Measurements from ENCODE around the gene KLF18.
"Not testable (repeated sequence)": the region's sequence is repeated elsewhere in the genome, so short reads cannot be mapped to it uniquely, and the experiment has no call there.

KLF18 gene

DNA sequence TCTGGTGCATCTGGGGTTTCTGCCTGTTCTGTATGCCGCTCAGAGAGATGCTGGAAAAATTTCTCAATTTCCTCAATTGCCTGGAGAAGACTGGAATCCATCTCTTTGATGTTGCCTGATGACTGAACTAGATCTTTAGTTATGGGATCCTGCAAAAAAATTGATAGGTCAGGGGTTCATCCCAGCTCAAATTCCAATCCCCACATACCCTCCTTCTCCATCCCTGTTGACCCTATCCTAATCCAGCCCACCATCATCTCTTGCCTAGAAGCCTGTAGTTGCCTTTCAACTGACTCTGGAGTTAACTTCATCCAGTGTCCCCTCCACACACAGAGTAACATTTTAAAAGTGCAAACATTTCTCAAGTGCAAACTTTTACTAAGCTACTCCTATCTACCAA, at the start of gene KLF18:
Gene KLF18, minus strand, starts transcription at position 101 of the 400 bp plus-strand sequence. Its CDS starts 0 bp downstream, at position 101.
- DNase-seq = no peak

DNA sequence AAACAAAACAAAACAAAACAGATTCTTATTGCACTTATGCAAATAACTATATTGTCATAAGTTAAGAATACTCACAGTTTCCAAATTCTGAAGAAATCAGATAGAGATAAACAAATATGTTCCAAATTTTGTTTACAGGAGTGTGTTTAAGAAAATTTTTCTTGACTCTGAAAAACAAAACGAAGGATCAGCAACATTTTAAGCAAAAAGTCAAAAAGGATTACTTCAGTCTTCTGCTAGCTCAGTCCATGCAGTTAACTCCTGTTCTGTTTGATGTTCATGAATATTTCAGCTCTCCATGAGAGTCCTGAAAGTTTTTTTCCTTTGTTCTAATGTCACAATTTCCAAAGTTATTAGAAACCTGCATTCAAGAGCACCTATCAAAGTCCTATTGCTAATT, 33.2 kb upstream of the KLF18 start:
- DNase-seq = no peak

DNA sequence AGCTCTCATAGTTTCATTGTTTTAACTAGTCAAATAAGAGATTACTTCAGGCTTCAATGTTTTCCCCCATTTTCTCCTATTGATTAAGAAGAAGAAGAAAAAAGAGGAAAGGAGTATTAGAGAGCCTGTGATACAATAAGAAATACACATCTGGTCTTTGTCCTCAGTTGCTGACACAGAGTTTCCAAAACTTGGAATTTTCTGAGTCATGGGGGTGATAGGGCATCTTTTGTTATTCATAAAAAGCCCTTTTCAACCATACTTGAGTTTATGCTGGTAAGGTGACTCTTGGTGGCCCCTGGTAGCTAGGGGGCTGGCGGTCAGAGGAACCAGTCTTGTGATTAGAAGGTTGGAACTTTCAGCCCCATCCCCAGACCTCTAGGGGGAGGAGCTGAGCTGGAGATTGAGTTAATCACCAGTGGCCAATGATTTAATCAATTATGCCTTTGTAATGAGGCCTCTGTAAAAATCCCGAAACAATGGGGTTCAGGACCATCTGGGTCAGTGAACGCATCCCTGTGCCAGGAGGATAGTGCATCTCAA, 28.9 kb upstream of the KLF18 start:
- DNase-seq = no peak

DNA sequence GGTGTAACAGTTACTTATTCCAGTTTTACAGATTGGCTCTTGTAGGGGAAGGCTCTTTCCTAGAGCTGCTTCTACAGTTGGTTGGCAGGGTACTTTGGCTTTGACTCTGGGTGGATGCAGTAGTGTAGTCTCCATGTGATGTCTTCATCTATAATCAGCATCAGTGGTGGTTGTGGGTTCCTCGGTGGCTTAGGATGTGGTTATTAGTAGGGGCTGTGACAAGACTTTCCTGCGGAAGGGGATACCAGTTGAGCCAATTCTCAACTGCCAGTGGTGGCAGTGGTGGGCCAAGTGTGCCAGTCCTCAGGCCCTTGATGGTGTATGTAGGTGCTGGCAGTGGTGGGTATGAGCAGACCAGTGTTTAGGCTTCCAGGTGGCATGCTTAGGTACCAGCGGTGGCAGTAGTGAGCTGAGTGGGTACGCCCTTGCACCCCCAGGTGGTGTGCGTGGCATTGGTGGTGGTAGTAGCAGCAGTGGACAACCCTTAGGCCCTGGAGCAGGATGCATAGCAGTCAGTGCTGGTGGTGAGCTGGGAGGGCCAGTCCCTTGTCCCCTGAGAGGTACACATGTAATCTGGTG, 27.2 kb upstream of the KLF18 start:
- DNase-seq = no peak

DNA sequence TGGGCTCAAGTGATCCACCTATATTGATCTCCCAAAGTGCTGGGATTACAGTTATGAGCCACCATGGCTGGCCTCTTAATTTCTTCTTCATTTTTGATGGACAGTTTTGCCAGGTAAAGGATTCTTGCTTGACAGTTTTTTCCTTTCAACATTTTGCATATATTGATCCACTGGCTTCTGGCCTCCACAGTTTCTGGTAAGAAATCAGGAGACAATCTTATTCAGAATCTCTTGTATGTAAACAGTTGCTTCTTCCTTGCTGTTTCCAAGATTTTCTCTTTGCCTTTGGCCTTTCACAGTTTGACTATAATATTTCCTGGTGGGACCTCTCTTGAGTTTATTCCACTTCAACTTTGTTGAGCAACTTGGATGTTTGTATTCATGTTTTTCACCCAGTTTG, 20.1 kb upstream of the KLF18 start:
- no peak for DNase-seq

DNA sequence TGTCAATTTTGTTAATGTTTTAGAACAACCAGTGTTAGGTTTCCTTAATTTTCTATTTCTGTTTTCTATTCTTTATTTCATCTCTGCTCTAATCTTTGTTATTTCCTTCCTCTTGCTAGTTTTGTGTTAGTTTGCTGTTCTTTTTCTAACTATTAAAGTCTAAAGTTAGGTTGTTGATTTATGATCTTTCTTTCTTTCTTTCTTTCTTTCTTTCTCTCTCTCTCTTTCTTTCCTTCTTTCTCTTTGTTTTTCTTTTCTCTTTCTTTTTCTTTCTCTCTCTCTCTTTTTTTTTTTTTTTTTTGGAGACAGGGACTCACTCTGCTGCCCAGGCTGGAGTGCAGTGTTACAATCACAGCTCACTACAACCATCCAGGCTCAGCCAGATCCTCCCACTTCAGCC, 17.4 kb upstream of the KLF18 start:
- no peak for DNase-seq

DNA sequence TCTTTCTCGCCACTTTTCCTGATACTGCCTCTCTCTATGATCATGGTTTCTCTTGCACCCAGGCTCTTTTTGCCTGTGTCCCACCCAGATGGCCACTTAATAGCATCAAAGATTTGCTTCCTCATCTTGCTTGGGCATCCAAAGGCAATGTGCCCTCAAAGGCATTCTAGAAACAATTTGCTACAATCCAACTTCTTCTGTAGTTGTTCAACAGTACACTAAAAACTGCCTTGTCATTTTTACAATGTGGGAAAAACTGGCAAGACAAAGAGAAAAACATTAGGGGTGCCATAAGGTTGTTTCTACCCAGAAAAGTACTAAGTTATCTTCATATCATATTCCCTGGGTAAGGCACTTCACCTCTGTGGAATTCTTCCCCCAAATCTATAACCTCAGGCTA, 16.5 kb upstream of the KLF18 start:
- DNase-seq = no peak

DNA sequence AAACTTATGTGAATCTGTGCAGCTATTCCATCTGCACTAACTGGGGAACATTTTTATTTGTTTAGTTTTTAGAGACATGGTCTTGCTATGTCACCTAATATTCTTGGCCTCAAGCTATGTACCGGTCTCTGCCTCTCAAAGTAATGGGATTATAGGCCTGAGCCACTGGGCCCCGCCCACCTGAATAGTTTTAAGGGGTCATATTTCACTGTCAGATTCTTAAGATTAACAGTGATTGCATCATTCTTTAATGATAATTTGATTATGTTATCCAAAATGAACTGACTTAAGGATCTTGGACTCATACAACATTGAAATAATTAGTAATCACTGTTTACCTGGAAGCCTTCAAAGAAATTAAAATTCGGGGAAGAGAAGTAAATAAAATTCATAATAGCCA, 12.6 kb upstream of the KLF18 start:
- DNase-seq = peak; percentile 97

DNA sequence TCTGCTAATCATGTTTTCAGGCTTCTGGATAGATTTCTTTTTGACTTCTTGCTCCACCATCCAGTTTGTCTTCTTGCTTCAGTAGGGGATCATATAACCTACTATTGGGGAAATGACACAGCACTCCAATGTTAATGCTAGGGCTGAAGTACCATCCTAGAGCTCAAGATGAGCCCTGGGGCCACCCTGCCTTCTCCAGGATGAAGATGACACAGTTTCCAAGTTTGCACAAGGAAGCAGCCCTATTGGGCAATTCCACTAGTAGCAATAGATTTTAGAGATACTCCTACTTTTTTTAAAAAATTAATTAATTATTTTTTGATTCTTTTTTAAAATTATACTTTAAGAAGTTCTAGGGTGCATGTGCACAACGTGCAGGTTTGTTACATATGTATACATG, 11.3 kb upstream of the KLF18 start:
- DNase-seq = no peak

DNA sequence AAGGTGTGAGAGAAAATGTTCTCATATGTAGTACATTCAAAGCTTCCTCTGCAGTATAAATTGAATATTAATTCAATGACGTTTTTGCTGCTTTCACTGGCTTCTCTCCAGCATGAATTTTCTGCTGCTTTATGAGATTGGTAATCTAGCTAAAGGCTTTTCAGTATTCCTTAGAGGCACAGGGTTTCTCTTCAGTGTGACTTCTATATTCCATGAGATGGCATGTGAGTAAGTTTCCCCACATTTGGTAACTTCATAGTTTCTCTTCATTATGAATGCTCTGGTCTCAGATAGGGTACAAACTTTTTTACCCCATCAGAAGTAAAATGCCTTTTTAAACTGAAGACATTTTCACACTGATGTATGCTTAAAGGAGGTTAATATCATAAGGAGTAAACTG, 10.4 kb upstream of the KLF18 start:
- no peak for DNase-seq

DNA sequence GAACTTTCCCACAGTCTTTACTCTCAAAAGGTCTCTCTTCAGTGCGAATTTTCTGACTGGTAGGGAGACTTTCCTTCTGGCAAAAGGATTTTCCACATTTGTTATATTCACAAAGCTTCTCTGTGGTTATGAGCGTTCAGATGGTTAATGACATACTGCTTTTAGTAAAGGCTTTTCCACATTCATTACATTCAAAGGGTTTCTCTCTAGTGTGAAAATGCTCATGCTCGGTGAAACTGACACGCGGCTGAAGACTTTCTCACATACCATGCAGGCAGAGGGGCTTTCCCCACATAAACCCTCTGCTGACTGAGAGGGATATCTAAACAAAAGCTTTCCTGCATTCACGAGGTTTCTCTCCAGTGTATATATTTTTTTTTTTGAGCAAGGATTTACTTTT, 9.9 kb upstream of the KLF18 start:
- DNase-seq = no peak

DNA sequence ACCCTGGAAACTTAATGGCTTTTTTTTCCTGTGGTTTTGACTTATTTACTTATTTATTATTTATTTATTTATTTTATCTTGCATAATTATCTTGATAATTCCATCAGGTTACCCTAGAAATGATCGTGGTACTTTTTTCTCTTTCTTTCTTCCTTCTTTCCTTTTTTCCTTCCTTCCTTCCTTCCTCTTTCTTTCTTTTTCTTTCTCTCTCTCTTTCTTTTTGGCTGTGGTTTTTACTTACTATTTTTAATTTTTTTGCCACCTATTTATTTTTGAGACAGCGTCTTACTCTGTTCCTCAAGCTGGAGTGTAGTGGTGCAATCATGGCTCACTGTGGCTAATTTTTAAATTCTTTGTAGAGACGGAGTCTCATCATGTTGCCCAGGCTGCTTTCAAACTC, 6.2 kb upstream of the KLF18 start:
- no peak for DNase-seq

DNA sequence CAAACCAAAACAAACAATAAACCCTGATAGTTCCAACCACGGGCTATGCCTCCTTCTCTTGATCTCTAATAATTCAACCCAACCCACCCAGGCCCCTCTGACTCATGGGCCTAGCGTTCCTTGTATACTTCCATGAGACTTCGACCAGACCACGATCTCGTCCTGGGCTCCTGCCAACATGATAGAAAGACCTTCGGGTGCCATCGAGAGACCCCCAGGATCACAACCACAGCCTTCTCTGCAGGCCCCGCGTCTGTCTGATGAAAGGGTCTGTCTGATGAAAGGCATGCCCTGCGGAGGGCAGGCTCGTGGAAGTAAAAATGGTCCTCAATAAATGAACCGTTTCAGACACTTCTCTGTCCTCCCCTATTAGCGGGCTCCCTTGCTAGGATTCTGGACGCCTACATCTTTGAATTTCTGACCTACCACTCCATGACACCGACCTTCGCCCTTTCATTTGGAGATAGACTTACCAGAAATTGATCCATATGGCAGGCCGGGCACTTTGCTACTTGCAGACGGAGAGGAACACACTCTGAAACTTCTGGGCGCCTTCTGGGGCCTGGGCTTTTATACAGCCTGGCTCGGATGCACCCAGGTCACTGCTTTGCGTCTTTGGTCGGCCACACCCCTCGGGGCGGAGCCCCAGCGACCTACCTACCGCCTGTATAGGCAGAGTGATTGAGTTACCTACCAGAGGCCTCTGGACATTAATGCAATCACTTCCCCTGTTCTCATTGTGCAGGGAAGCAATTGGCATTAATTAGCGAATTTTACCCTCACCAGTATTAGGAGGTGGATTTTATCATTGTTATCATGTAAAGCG, 5.3 kb upstream of the KLF18 start:
- no peak for DNase-seq

DNA sequence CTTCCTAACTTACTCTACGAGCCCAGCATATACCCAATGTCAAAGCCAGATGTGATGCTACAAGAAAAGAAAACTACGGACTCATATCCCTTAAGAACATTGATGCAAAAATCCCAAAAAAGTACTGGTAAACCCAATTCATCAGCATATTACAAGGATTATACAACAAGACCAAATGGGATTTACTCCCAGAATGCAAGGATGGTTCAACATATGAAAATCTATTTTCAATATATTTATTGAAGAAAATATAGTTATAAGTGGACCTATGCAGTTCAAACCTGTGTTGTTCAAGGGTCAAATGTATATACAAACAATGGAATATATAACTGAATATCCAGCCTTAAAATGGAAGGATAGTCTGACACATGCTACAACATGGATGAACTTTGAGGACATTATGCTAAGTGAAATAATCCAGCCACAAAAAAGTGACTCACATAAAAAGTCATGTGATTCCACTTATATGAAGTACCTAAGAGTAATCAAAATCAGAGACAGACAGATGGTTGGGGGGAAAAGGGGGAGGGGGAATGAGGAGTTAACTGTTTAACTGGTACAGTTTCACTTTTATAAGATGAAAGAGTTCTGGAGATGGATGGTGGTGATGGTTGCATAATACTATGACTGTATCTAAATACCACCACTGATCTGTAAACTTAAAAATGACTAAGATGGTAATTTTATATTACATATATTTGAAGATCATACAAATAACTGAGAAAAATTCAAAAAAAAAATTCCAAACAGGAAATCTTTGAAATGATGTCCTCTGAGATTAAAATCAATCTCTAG, 3.7 kb upstream of the KLF18 start:
- DNase-seq = no peak

DNA sequence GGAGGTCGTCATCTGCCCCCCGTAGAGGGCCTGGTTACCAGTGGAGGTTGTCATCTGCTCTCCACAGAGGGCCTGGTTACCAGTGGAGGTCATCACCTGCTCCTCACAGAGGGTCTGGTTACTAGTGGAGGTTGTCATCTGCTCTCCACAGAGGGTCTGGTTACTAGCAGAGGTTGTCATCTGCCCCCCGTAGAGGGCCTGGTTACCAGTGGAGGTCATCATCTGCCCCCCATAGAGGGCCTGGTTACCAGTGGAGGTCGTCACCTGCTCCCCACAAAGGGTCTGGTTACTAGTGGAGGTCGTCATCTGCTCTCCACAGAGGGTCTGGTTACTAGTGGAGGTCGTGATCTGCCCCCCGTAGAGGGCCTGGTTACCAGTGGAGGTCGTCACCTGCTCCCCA, 1.9 kb downstream of the KLF18 start:
- not testable (repeated sequence) for DNase-seq

DNA sequence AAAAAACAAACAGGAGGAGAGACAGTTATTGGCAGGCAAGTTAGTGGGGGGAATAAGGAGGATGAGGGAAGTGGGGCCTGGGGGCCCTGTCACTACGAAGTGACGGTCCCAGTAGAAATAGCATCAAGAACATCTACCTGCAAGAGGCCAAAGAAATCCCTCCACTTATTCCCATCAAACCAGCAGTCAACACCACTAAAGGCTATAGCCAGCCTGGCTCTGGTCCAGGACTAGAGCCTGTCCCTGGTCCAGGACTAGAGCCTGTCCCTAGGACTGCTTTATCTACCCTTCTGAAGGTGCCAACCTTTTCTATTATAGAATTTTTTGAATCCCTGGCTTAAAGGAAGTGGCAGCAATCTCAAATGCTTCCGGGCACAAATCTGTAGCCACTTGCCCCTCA, 3.2 kb downstream of the KLF18 start:
- no peak for DNase-seq

DNA sequence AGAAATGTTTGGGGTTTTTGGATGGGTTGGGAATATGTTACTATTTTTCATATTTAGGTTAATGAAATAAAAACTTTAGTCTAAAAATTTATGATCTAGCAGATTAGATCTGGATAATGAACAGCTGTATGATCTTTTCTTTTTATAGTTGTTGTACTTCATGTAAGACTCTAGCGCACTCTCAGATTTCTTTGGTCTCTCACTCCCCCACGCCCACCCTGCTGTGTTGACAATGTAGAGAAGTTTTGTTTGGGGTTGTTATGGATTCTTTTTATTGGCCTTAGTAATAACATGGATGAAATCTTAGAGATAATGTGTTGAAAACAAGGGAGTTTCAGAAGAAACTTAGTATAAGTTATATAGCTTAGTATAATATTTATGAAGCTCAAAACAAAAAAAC, 5.5 kb downstream of the KLF18 start:
- DNase-seq = no peak

DNA sequence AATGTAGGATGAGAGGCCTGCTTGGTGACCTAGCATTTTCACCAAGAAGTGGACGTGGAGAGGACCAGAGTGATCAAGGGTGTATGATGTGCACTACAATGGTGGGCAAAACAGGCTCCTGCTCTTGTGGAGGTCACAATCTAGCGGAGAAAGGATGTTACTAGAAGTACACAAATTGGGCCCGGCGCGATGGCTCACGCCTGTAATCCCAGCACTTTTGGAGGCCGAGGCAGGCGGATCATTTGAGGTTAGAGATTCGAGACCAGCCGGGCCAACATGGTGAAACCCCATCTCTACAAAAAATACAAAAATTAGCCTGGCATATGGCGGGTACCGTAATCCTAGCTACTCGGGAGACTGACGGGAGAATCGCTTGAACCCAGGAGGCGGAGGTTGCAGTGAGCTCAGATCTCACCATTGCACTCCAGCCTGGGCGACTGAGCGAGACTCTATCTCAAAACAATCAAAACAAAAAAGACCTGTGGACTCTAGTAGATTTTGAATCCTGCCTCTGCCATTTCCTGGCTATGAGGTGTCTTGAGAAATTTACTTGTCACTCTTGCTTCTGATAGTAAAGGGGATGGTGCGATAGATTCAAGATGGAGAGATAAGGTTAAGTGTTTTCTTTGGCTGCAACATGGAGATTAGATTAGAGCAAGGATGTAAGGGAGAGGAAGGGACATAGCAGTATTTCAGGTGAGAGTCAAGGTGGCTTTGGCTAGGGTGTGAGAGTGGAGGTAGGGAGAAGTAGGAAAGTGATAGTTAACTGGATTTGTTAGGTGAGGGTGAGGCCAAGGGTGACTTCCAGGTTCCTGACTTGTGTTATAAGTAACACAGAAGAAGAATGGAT, 7.1 kb downstream of the KLF18 start:
- DNase-seq = no peak

DNA sequence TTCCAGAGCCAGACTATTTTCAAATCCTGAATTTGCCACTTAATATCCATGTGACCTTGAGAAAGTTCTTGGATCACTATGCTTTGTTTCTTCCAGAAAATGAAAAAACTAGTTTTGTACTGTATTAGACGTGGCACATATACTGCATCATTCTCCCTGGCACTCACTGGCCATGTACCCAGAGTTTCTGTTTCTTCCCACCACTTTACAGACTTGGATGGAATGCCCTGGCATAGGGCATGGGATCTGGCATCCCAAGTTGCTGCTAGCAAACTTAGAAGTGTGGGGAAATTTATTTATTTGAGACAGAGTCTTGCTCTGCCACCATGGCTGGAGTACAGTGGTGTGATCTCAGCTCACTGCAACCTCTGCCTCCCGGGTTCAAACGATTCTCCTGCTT, 10.0 kb downstream of the KLF18 start:
- no peak for DNase-seq

DNA sequence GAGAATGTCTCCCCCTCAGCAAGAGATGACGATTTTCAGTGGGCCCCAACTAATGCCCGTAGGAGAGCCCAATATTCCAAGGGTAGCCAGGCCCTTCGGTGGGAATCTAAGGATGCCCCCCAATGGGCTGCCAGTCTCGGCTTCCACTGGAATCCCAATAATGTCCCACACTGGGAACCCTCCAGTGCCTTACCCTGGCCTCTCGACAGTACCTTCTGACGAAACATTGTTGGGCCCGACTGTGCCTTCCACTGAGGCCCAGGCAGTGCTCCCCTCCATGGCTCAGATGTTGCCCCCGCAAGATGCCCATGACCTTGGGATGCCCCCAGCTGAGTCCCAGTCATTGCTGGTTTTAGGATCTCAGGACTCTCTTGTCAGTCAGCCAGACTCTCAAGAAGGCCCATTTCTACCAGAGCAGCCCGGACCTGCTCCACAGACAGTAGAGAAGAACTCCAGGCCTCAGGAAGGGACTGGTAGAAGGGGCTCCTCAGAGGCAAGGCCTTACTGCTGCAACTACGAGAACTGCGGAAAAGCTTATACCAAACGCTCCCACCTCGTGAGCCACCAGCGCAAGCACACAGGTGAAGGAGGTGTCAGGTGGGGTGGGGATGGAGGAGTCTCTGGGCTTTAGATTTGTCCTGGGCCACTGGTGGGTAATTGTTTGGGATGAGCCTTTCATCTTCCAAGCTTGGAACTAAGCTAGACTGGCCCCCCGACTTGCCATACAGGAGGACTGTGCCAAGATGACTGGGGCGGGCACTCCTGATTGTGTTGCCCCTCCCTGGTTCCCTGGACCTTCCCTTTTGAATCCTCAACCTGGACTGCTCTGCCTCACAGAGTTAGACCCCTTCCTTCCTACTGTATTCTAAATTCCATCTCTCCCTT, 11.6 kb downstream of the KLF18 start:
- DNase-seq = no peak

DNA sequence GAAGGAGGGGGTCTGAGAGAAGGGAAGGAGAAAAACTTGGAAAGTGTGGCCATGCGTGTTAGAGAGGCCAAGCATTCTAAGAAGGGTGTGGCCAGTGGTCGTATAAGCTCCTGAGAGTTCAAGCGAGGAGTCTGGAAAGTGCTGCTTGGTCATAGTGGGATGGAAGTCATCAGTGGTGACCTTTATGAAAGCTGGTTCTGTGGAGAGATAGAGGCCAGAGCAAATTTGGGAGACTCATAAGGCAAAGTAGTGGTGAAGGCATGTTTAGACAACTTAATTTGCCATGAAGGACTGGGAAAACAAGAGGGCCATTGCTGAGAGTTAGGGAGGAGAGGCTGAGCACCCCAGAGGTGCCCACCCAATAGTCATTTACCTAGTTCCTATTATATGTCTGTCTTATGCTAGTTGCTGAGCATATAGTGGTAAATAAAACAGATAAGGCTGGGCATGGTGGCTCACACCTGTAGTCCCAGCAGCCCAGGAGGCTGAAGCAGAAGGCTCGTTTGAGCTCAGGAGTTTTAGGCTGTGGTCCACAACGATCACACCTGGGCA, 21.0 kb downstream of the KLF18 start:
- DNase-seq = no peak

Data from NCI-H82 (cell line).